ENCODE results near the gene ADGRG3.
A peak's percentile ranks its signal among the peaks of the same experiment; 100 is the strongest.
"Not testable (repeated sequence)": the region's sequence is repeated elsewhere in the genome, so short reads cannot be mapped to it uniquely, and the experiment has no call there.

The ADGRG3 gene

DNA sequence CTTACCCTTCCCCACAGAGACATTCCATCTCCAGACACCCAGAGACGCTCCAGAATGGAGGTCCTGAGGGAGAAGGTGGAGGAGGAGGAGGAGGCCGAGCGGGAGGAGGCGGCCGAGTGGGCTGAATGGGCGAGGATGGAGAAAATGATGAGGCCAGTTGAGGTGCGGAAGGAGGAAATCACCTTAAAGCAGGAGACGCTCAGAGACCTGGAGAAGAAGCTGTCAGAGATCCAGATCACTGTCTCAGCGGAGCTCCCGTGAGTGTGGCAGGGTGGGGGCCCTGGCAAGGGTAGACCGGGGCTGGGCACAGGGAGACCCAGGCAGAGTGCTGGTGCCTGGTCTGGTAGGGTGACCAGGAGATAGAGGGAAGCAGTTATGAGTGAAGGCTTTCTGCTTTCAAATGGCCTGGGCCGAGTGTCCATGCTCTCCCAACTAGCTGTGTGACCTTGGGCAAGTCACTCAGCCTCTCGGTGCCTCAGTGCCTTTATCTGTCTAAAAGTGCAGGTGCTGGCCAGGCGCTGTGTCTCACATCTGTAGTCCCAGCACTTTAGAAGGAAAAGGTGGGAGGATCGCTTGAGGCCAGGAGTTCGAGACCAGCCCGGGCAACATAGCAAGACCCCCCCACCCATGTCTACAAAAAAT, 29.9 kb downstream of the ADGRG3 start:
- DNase-seq: no peak

- DNase-seq: no peak
Observed at GRCh38 chr16:57698812-57699405, 30.8 kb downstream of the ADGRG3 start.

DNA sequence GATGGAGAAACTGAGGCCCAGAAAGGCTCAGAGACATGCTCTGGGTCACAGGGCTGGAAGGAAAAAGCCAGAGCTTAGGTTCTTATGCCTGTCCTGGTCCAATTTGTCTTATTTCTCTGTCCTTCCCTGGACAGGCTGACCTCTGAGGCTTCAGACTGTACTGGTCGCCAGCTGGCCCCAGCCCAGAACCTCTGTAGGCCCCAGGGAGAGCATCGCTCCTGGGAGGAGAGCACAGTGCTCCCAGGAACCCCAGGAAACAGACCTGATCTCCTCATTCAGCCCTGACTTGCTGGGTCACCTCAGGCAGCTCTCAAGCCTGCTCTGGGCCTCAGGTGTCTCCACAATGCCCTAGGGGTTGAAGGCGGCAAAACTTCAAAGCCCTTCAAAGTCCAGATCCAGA, 31.4 kb downstream of the ADGRG3 start:
- DNase-seq: no peak

- DNase-seq: no peak
Observed at GRCh38 chr16:57699899-57700298, 31.8 kb downstream of the ADGRG3 start.

- no peak for DNase-seq
Observed at GRCh38 chr16:57700781-57701551, 32.9 kb downstream of the ADGRG3 start.

DNA sequence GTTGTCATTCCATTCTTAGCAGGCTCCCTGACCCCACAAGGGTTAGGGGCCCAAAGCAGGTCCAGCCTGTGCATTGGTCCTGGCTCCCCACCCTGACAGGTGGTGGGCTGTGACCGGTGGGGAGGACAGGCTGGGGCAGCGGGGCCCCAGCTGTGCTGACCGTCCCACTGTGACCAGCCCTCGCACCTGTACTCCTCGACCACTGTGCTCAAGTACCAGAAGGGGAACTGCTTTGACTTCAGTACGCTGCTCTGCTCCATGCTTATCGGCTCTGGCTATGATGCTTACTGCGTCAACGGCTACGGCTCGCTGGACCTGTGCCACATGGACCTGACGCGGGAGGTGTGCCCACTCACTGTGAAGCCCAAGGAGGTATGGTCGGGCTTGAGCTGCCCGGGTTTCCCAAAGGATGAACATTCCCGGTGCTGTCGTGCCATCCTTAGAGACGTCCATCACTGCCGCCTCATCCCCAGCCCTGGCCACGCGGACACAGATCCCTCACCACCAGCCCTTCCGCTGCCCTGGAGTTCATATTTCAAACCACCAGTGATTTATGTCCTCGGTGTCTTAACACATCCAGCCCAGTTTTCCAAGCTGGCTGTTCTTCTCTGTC, 33.8 kb downstream of the ADGRG3 start:
- DNase-seq: no peak

DNA sequence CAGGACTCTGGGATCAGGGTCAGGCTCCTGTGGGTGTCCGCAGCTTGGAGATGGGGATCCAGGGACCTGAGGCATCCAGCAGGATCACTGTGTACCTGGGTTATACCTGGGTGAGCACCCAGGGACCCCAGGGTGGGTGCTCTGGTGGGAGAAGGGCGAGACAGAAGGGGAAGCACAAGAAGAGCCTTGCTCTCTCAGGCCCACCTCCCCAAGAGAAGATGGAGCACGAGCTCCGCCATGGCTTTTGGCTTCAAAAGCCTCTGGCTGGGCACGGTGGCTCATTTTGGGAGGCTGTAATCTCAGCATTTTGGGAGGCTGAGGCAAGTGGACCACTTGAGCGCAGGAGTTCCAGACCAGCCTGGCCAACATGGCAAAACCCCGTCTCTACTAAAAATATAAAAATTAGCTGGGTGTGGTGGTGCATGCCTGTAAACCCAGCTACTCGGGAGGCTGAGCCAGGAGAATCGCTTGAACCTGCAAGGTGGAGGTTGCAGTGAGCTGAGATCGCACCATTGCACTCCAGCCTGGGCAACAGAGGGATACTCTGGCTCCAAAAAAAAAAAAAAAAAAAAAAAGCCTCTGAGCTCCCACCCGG, 35.4 kb downstream of the ADGRG3 start:
- DNase-seq: no peak

GRCh38 chr16:57704011-57704904, 36.2 kb downstream of the ADGRG3 start:
- DNase-seq: no peak

GRCh38 chr16:57704905-57705852, 37.1 kb downstream of the ADGRG3 start:
- DNase-seq: no peak

GRCh38 chr16:57706717-57707116, 38.6 kb downstream of the ADGRG3 start:
- no peak for DNase-seq

DNA sequence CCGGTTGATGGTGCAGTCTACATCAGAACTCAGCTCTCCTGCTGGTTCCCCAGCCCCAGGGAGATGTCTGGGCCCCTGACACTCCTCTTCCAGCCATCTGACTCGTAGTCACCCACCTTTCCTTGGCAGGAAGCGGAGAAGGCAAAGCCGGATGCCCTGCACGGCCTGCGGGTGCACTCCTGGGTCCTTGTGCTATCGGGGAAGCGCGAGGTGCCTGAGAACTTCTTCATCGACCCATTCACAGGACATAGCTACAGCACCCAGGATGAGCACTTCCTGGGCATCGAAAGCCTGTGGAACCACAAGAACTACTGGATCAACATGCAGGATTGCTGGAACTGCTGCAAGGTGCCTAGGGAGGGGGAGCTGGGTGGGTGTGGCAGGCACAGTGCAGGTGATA, 39.2 kb downstream of the ADGRG3 start:
- DNase-seq: no peak

DNA sequence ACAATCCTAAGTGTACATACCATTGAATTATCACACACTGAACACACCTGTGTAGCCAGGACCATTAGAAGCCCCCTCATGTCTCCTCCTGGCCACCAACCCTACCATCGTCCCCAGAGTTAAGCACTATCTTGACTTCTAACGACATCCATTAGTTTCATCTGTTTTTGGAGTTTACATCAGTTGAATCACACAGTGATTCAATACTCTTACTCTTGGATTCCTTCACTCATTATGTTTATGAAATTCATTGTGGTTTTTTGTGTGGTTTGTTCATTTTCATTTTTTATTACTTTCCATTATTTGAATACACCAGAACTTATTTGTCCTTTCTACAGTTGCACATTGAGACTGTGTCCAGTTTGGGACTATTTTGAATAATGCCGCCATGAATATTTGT, 40.1 kb downstream of the ADGRG3 start:
- no peak for DNase-seq

DNA sequence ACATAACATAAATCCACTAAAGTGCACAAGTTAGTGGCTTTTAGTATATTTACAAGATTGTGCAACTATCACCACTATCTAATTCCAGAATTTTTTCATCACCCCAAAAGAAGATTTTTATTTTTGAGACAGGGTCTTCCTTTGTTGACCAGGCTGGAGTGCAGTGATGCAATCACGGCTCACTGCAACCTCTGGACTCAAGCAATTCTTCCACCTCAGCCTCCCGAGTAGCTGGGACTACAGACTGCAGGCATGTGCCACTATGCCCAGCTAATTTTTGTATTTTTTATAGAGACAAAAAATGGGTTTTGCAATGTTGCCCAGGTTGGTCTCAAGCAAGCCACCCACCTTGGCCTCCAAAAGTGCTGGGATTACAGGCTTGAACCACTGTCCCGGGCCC, 41.6 kb downstream of the ADGRG3 start:
- no peak for DNase-seq

DNA sequence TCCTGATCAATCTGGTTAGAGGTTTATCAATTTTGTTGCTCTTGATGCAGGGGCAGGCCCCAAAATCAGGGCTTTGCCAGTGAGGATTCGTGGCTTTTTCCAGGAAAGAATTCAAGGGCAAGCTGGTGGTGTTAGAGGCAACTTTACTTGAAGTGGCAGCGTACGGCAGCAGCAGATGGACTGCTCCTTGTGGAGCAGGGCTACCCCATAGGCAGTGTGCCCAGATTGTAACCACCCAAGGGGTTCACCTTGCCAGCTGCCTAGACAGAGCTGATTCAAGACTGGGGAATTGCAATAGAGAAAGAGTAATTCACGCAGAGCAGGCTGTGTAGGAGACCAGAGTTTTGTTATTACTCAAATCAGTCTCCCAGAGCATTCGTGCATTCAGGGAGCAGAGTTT, 43.2 kb downstream of the ADGRG3 start:
- DNase-seq: no peak

DNA sequence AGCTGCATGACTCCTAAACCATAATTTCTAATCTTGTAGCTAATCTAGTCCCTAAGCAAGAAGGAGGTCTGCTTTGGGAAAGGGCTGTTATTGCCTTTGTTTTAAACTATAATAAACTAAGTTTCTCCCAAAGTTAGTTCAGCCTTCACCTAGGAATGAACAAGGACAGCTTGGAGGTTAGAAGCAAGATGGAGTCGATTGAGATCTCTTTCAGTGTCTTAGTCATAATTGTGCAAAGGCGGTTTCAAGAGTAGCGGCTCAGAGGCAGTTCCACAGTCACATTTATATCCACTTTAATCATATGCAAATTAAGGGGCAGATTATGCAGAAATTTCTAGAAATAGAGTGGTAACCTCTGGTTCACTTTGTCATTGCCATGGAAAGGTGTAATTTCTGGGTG, 43.9 kb downstream of the ADGRG3 start:
- no peak for DNase-seq

DNA sequence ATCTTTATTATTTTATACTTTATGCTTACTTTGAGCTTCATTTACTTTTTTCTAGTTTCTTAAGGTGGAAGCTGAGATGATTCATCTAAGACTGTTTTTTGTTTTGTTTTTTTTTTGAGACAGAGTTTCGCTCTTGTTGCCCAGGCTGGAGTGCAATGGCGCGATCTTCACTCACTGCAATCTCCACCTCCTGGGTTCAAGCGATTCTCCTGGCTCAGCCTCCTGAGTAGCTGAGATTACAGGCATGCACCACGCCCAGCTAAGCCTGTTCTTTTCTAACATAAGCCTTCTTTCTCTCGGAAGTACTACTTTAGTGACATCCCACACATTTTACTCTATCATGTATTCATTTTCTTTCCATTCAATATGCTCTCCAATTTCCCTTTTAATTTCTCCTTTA, 44.5 kb downstream of the ADGRG3 start:
- not testable (repeated sequence) for DNase-seq

- DNase-seq: no peak
Observed at GRCh38 chr16:57713596-57713995, 45.5 kb downstream of the ADGRG3 start.

DNA sequence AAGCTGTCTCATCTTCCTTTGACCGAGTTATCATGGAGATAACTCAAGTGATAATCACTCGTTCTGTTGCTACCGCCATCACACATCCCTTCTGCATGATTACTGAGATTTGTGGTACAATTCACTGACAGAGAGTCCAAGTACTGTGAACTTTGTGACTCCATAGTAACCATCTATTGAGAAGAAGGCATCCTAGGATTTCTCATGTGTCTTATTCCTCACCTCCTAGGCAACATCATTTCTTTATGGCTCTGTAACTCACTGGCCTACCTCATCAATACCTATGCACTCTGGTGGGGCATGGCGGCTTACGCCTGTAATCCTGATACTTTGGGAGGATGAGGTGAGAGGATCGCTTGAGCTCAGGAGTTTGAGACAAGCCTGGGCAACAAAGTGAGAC, 45.9 kb downstream of the ADGRG3 start:
- DNase-seq: no peak

- peak; percentile 40 to 65 for DNase-seq
Observed at GRCh38 chr16:57720142-57720575, 52.1 kb downstream of the ADGRG3 start.

- no peak for DNase-seq
Observed at GRCh38 chr16:57721356-57722209, 53.5 kb downstream of the ADGRG3 start.
